ENCODE measurements around the gene OLA1.

The OLA1 gene

DNA sequence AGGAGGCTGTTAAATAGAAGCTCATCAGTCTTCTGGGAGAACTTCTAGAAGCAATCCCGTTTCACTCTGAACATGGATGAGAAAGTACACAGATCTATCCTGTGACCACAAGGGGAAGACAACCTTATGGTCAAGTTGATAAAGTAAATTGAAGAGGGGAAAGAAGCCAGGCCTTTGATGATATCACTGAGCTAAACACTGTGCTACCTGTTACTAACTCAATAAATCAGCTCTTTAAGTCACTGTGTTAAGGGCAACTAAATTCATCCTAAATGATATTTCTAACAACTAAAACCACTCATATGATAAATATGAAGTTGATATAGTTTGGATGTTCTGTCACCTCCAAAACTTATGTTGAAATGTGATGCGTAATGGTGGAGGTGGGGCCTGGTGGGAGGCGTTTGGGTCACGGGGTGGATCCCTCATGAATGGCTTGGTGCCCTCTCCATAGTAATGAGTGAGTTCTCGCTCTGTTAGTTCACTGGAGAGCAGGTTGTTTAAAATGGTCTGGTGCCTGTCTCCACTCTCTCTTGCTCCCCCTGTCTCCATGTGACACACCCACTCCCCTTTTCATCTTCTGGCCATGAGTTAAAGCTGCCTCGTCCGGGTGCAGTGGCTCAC lies 23.6 kb downstream of the OLA1 start:
- no peak for DNase-seq (ENCODE audit: low spot score)

DNA sequence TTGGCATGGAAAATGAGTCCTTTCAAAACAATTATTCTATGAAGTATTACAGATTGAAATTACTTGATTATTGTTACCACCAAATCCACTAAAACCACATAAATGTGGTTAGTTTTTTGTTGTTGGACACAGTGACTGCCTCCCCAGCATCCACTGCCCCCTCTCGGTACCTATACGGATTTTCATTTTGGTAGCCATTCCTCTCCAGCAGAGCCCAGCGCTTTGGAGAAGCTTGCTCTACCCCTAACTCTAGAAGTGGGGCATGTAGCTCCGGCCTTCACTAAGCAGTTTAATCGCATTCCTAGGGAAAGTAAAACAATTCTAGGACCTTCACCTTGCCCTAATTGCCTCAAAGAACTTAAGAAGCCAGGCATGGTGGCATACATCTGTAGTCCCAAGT lies 24.2 kb downstream of the OLA1 start:
- DNase-seq (ENCODE audit: low spot score): no peak

DNA sequence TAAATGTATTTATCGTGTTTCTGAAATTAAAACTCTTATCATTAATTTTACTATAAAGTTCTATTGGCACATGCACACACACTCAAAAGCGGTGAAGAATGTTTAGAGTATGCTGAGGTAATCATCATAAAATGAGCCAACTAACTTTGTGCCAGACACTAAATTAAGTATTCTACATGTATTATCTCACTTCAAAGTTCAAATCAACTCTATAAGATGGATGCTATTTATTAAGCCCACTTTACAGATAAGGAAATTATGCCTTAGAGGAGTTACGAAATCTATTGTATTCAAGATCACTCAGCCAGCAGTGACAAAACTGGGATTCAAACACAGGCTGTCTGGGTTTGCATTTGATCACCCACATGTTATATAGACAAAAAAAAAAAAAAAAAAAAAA lies 24.9 kb downstream of the OLA1 start:
- no peak for DNase-seq (ENCODE audit: low spot score)

DNA sequence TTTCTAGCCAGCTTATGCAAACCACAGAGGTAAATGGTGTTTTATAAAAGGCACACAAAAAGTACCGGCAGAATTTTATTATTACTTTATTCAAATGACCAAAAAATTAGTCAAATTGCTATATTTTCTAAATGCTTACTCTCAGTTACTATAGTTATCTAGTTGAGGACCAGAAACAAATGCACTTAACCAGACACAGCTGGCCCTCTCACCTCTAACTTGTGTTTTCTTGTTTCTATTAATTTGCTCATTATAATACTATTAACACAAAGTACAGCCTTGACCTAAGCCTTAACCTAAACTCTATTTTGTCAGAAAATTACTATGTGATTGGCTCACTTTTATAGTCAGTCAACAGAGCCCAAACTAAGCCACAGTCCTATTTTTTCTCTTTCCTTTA lies 26.2 kb downstream of the OLA1 start:
- no peak for DNase-seq (ENCODE audit: low spot score)

DNA sequence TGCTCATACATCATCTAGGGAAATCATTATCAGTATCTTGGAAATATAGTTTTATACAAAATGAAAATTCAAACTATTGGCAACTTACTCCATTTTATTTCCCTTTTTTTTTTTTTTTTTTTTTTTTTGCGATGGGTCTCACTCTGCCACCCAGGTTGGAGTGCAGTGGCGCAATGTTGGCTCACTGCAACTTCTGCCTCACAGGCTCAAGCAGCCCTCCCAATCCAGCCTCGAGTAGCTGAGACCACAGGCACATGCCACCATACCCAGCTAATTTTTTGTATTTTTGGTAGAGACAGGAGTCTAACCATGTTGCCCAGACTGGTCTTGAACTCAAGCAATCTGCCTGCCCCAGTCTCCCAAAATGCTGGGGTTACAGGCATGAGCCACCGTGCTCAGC lies 29.0 kb downstream of the OLA1 start:
- no peak for DNase-seq (ENCODE audit: low spot score)

DNA sequence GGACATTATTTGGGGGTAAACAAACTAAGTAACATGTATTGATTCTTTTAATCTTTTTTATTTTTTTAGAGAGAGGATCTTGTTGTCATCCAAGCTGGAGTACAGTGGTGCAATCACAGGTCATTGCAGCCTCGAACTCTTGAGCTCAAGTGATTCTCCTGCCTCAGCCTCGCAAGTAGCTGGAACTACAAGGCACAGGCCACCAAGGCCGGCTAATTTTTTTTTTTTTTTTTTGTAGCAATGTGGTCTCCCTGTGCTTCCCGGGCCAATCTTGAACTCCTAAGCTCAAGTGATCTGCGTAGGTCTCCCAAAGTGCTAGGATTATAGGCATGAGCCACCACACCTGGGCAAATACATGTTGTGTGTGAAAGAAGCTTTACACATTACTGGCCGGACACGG lies 29.6 kb downstream of the OLA1 start:
- no peak for DNase-seq (ENCODE audit: low spot score)

DNA sequence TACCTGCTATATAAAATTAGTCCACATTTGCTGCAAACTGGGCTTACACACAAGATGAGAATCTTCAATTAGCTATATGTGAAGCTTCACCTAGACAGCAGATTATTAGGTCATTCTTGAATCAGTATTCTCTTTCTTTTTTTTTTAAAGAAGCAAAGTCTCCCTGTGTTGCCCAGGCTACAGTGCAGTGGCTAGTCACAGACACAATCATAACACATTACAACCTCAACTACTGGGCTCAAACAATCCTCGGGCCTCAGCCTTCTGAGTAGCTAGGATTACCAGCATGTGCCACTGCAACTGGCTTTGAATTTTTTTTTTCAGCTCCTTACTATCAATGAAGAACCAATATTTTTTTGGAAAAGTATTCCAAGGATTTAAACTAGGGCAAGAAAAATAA lies 30.5 kb downstream of the OLA1 start:
- DNase-seq (ENCODE audit: low spot score): no peak

DNA sequence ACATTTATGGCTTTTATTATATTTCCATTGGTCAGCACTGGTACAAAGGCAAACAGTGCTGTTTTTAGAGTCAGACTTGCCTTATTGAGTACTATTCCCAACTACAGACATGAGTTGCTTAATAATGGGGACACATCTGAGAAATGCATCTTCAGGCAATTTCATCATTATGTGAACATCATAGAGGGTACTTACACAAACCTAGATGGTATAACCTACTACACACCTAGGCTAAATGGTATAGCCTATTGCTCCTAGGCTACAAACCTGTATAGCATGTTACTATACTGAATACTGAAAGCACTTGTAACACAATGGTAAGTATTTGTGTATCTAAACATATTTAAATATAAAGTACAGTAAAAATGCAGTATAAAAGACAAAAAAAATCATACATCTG lies 36.4 kb downstream of the OLA1 start:
- DNase-seq (ENCODE audit: low spot score): no peak

DNA sequence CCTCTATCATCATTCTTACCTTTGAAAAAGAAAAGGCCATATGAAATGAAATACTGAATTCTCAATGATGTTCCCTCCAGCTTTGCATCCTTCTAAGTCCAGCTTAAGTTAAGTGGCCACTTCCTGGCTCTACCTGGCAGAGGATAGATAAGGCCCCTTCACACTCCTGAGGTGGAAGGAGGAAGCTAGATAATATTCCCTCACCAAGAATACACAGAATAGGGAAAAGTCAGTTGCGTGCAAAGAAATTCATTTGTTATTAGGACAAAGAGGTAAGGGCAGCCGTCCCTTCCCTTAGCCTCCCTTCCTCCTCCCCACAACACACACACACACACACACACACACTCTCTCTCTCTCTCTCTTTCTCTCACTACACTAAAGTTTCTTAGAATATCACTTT lies 37.5 kb downstream of the OLA1 start:
- DNase-seq (ENCODE audit: low spot score): no peak

DNA sequence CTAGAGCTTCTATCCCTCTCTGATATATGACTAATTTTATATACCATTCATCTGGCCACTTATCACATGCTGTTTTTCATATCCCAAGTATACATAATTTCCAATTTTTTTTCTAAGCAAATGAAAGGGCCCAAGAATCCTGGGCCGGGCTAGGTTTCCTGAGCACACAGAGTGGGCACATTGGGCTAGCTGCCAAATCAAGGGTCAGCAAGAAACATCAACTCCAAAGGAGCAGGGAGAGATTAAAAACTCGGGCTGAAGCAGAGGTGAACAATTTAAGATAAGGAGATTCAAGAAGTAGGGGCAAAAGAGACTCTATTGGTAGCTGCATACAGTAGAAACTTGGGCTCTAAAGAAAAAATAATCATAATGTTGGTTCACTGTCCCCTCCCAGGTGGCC lies 39.0 kb downstream of the OLA1 start:
- no peak for DNase-seq (ENCODE audit: low spot score)

DNA sequence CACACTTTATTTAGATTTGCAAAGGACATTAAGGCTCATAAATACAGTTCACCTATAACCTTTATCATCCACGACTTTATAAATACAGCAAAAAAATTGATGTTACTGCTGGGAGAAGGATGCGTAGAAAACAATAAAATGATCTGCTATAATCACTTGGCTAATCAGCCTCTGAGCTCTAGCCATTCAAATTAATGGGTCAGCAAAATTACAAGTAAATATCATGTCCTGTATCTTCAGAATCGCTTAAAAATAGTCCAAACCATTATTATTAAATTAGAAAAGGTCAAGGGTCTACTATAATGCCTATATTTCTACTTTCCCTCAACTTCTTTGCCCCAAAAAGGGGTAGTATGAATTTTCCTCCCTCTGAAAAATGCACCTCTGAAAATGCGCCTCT lies 40.3 kb downstream of the OLA1 start:
- DNase-seq (ENCODE audit: low spot score): no peak

DNA sequence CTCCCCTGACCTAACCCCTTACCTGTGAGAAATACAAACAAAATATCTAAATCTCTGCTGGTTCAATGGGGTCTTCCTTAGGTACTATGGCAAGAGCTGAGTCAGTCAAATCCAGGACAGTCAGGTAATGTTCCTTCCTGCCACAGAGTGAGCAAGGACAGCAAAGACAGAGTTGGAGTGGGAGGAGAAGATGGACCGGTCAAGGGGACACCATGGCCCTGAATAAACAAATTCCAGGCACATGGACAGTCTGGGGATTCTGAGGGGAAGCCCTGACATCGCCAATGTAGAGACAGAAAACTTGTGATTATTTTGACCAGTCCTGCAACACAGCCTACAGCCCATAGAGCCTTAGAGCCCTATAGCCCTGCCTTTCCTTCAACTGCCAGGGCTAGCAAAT lies 42.8 kb downstream of the OLA1 start:
- DNase-seq (ENCODE audit: low spot score): no peak

DNA sequence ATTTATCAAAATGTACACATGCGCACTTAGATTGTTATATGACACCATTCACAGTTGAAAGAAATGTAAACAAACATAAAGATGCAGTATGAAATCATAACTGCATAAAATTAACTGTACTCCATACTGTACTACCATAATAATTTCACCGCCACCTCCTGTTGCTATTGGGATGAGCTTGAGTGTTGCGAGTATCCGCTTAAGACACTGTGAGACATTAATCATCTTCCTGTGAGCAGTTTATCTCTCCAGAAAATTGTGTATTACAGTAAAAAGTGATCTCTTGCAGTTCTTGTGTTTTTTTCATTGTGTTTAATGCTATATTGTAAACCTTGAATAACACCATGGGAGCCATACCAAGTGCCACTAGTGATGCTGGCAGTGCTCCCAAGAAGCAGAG lies 46.1 kb downstream of the OLA1 start:
- no peak for DNase-seq (ENCODE audit: low spot score)

DNA sequence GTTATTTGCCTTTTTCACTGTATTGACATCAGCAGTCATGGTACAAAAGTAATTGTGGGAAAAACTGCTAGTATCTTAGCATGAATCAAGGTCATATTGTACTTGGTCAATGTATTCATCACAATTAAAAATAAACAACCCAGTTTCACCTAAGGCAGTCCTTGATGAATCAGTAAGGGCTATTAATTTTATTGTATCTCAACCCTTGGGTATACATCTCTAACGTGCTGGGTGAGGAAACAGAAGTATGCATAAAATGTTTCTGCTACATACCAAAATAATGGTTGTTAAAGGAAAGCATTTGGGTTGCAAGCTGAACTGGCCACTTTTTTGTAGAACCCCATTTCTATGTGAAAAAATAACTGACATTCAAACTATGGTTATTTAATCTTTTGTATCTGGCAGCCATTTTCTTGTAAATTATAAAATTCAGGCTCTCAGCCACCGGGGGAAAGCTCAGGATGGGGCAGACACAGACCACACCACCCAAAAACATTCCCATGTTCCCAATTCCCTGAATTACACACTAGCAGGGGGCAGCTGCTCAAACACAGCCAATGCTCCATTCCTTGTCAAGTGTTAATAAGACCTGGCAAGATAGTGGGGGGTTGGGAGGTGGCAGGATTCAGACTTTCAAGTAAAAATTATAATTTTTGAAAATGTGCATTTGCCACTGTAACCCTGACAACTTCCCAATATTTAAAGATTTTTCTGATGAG lies 49.3 kb downstream of the OLA1 start:
- no peak for DNase-seq (ENCODE audit: low spot score)

DNA sequence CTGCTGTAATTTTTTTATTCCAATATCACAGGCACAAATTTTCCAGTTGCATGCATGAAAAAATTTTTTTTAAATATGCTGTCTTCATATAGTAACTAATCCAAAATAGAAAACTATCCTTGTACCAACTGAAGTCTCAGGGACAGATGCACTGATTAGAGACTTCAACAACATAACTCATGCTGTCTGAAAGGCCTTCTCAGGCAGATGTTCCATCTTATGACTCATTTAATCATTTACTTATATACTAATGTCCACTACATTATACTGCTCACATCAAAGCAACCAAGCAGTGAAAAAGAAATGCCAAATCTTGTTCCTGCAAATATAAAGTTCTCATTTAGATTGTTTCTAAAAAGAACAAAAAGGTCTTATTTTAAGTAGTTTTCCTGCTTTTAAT lies 53.1 kb downstream of the OLA1 start:
- no peak for DNase-seq (ENCODE audit: low spot score)

DNA sequence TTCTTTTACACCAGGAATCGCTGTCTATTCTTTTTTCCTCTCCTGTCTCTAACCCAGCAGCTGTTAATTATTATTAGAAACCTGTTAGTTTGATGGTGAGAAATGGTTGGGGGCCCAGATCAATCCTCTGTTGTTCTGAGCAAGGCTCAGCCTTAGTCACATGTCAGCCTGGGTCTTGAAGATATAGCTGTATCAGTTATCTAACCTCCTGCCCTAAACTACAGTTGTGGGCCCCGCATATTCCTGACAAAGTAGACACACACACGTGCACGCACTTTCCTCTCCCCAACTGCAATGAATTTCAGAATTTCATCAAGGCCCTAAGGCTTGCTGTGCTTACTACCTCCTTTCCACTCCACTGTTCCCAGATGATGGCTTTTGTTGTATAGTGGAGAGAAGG lies 54.6 kb downstream of the OLA1 start:
- DNase-seq (ENCODE audit: low spot score): no peak

DNA sequence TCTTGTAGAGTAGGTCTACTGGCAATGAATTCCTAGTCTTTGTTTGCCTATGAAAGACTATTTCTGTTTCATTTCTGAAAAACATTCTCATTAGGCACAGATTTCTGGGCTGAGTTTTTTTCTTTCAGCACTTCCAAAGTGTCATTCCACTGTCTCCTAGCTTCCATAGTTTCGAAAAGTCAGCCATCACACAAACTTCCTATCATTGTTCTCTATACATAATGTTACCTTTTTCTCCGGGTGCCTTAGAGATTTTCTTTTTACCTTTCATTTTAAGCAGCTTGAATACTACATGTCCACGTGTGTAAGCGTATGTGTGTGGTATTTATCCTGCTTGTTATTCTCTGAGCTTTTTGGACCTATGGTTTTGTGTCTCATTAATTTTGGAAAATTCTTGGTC lies 55.7 kb downstream of the OLA1 start:
- DNase-seq (ENCODE audit: low spot score): no peak

DNA sequence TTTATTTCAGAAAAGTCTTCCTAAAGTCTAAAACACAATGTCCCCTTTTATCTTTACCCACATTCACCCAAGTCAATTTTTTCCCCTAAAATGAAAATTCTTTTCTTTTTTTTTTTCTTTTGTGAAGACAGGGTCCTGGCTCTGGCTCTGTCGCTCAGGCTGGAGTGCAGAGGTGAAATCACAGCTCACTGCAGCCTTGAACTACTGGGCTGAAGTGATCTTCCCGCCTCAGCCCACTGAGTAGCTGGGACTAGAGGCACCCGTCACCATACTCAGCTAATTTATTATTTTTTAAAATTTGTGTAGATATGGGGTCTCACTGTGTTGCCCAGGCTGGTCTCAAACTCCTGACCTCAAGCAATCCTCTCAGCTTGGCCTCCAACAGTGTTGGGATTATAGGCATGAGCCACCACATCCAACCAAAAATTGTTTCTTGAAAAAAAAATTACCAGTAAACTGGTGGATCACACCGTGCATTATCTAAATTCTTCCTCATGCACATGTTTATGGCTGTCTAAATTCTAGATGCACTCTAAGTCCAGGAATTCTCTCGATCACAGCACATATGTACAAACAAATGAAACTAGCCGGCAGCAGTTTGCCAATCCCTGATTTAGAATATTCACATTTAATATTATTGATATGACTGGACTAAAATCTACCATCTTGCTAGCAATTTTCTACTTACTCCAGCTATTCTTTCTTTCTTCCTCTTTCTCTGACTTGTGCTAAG lies 56.8 kb downstream of the OLA1 start:
- DNase-seq (ENCODE audit: low spot score): no peak

DNA sequence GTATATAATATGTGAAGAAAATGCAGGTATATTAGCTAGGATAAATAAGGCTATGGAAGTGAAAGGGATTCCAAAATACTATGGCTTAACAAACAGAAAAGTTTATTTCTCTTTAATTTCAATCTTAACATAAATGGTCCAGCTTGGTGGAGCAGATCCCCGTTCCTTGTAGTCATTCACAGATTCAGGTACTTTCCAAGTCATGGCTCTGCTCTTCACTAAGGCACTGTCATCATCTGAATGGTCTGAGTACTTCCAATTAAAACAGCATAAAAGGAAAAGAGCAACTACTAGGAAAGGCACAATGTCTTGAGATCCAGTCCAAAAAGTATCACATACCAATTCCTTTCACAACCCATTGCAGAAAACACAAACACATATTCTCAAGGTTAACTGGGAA lies 63.4 kb downstream of the OLA1 start:
- DNase-seq (ENCODE audit: low spot score): no peak

DNA sequence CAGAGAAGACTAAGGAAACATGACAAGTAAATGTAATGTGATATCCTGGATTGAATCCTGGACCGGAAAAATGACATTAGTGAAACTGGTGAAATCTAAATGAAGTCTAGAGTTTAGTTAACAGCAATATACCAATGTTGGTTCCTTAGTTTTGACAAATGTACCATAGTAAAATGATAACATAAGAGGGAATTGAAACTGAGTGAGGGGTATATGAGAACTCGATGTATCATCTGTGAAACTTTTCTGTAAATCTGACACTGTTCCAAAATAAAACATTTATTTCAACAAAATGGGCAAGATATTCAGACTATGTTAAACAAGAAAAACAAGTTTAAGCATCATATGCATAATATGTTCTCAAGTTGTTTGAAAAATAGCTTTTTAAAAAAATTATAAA lies 63.8 kb downstream of the OLA1 start:
- DNase-seq (ENCODE audit: low spot score): no peak

DNA sequence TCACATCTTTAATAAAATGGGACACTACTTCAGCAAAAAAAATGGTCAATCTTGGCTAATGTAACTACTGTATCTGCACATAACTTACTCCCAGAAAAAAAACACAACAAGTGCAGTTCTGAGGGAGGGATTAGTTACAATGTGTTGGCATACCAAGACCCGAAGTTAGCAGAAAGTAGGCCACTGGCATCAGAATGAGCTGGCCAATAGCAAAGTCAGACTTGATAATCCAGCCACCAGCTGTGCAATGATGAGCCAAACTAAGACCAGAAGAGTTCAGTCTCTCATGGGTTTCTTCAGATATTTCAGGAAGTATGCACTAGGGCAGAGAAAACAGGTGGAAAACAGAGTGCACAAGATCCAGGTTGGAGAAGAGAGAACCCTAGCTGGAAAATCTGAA lies 65.3 kb downstream of the OLA1 start:
- no peak for DNase-seq (ENCODE audit: low spot score)

DNA sequence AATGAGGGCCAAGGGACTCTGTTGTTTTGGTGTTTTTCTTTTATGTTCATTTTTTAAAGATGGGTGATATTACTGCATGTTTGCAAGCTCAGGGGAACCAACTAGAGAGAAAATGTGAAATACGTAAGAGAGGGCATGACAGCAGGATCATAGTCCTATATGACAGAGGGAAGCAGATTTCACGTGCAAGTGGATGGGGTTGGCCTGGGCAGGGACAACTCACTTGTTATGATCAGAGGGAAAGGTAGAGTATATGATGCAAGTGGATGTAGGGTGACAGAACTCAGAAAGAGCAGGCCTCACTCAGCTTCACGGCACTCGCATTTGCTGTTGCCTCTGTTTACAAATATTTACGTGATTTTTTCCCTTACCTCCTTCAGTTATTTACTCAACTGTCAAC lies 67.0 kb downstream of the OLA1 start:
- DNase-seq (ENCODE audit: low spot score): no peak

DNA sequence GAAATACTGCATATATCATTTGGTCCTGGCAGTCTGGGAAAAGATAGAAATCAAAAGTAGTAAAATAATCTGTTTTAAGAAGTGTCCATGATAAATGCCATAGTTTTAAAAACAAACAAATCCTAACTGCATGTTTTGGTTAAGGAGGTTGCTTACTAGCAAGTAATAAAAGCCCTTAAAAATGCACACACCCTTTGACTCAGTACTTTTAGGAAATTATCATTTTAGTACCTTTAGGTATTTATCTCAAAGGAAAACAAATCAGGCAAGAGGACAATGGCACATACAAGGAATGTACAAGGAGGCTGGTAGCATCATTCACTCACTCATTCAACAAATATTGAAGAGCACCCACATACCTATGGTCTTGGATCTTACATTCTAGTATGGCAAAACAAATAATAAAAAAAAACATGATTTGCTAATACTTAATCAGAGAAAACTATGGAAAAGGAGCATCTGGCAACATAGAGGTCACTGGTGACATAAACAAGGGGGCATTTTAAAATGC lies 67.6 kb downstream of the OLA1 start:
- no peak for DNase-seq (ENCODE audit: low spot score)

Data from pons (tissue), 1 donor.